GM12878 (cell line): ENCODE results near the gene PARS2. TPM values are rescaled to one million over a fixed set of nuclear protein-coding genes. Genes with fewer than 3 reads are reported as not detected.

Experiments used
- ATAC-seq: fragments of 200-7000 bp; cut with Tn5 transposase; 3 replicates; pipeline ENCODE4 v1.9.1; 2020; ENCODE audit warnings: mild to moderate bottlenecking, moderate library complexity
- BruUV-seq: library from RNA; stranded (reverse); fragments of 400-500 nt; replicated peaks from 2 replicates; lab custom pipeline; 2021; lab: Mats Ljungman, UMichigan
- CTCF ChIA-PET: fragments of 300-600 bp; sonication (Branson Sonifier 250); formaldehyde crosslinking; extraction: SDS; loops from one replicate; lab custom pipeline; 2021; ENCODE audit warnings: inconsistent platforms; lab: Yijun Ruan, JAX
- POLR2A ChIA-PET: fragments of 350-600 bp; formaldehyde crosslinking; extraction: SDS; loops from one replicate; lab custom pipeline; 2021; ENCODE audit warnings: inconsistent platforms; lab: Charles Lee
- RAD21 ChIA-PET: fragments of 300-600 bp; sonication (Branson Sonifier 250); formaldehyde crosslinking; loops from one replicate; lab custom pipeline; 2023; ENCODE audit warnings: antibody characterized with exemption; ENCODE audit not compliant: unreplicated experiment; lab: Charles Lee
- SMC1A ChIA-PET: fragments of 300-600 bp; sonication (Branson Sonifier 250); formaldehyde crosslinking; loops from one replicate; lab custom pipeline; 2023; ENCODE audit not compliant: unreplicated experiment, uncharacterized antibody; lab: Charles Lee
- DNase-seq: peaks from one replicate; pipeline ENCODE4 v3.0.0-alpha.2; 2011; ENCODE audit warnings: low read depth, low spot score
- FAIRE-seq: peaks from 3 replicates; lab custom pipeline; 2011; peaks lifted over from hg19 to GRCh38; lab: Jason Lieb, UNC
- H2AFZ ChIP-seq: 2 replicates; pipeline ENCODE4 v1.6.0; 2011; ENCODE audit warnings: low read depth, low read length, control low read depth; ENCODE audit not compliant: control insufficient read depth
- H3K27ac ChIP-seq: 2 replicates; pipeline ENCODE4 v1.5.1; 2011; ENCODE audit warnings: control low read depth; ENCODE audit not compliant: control insufficient read depth, insufficient read depth
- H3K27me3 ChIP-seq, 2 experiments: replicated peaks in 1 of 2; 2 replicates each; pipeline versions ENCODE4 v1.6.0 to v1.6.1; 2011; ENCODE audit warnings: low read length in 1 of 2; ENCODE audit not compliant: control insufficient read depth in 2 of 2, insufficient read depth in 2 of 2
- H3K36me3 ChIP-seq, 2 experiments: 2 replicates each; pipeline ENCODE4 v1.5.1; 2011; ENCODE audit warnings: low read length in 1 of 2; ENCODE audit not compliant: control insufficient read depth in 2 of 2, insufficient read depth in 2 of 2
- H3K4me1 ChIP-seq: 2 replicates; pipeline ENCODE4 v1.6.1; 2011; ENCODE audit warnings: mild to moderate bottlenecking, low read length, moderate library complexity, mixed read lengths; ENCODE audit not compliant: control insufficient read depth, insufficient read depth
- H3K4me2 ChIP-seq: 2 replicates; pipeline ENCODE4 v1.6.0; 2011; ENCODE audit warnings: control low read depth; ENCODE audit not compliant: control insufficient read depth, insufficient read depth
- H3K4me3 ChIP-seq: fragments of 200-600 bp; sonication (generic); 2 replicates; pipeline ENCODE4 v1.5.1; 2016
- H3K79me2 ChIP-seq: 2 replicates; pipeline ENCODE4 v1.6.0; 2011; ENCODE audit warnings: low read length; ENCODE audit not compliant: control insufficient read depth, insufficient read depth
- H3K9ac ChIP-seq: 2 replicates; pipeline ENCODE4 v1.8.0; 2011; ENCODE audit warnings: low read length, control low read depth, mixed read lengths; ENCODE audit not compliant: control insufficient read depth, insufficient read depth
- H3K9me3 ChIP-seq: replicated peaks from 3 replicates; pipeline ENCODE4 v1.5.1; 2011; ENCODE audit warnings: mild to moderate bottlenecking, low read length; ENCODE audit not compliant: control insufficient read depth, insufficient read depth
- H4K20me1 ChIP-seq: 2 replicates; pipeline ENCODE4 v1.6.0; 2011; ENCODE audit not compliant: control insufficient read depth, insufficient read depth
- ATF7 ChIP-seq: fragments of 450-650 bp; IDR thresholded peaks from 2 replicates; pipeline ENCODE4 v1.6.1; 2016; ENCODE audit warnings: low read depth, mild to moderate bottlenecking
- BCL11A ChIP-seq: IDR thresholded peaks from 2 replicates; pipeline ENCODE4 v1.6.1; 2011; ENCODE audit warnings: low read depth, low read length
- PML ChIP-seq: IDR thresholded peaks from 2 replicates; pipeline ENCODE4 v1.6.1; 2012; ENCODE audit warnings: low read length, inconsistent platforms
- POLR2A ChIP-seq: IDR thresholded peaks from 2 replicates; pipeline ENCODE4 v1.6.1; 2011; ENCODE audit warnings: low read depth, mild to moderate bottlenecking, low read length
- RAD21 ChIP-seq: IDR thresholded peaks from 2 replicates; pipeline ENCODE4 v1.6.1; 2011; ENCODE audit warnings: mild to moderate bottlenecking, low read depth, low read length, moderate library complexity; ENCODE audit not compliant: insufficient read depth
- RUNX3 ChIP-seq: IDR thresholded peaks from 2 replicates; pipeline ENCODE4 v1.6.1; 2012; ENCODE audit warnings: low read length, inconsistent platforms
- WGBS: methylation state at CpG from one replicate; pipeline ENCODE4 v1.1.6; 2016; ENCODE audit warnings: low lambda C conversion rate; ENCODE audit not compliant: insufficient replicate concordance, insufficient coverage; ENCODE audit errors: missing lambda C conversion rate; 5-methylcytosine and 5-hydroxymethylcytosine counted together
- in situ Hi-C: fragments of 300-500 bp; cut with MboI; formaldehyde crosslinking; loops from 9 replicates; pipeline ENCODE4 v1.14.3; 2018; ENCODE audit warnings: mixed read lengths
- intact Hi-C: fragments of 100-400 bp; cut with micrococcal nuclease; formaldehyde crosslinking; loops from one replicate; pipeline ENCODE4 v1.14.2; 2022; ENCODE audit not compliant: unreplicated experiment
- polyA plus RNA-seq, 11 experiments: library from polyadenylated mRNA; depleted of rRNA in 4 of 11; unstranded in 6 of 11; stranded (reverse) in 5 of 11; fragments of >200 nt; fragmentation: Nextera tagmentation in 4 of 11; fragmentation: Illumina TruSeq in 1 of 11; extraction: Ambion mirVana in 4 of 11; extraction: Trizol in 1 of 11; gene quantifications; 1 replicate in 1 of 11; 2 replicates in 10 of 11; pipeline versions ENCODE4 v1.2.1 to v1.2.3, GENCODE V29; 2011 to 2016; ENCODE audit warnings: inconsistent platforms in 2 of 11, missing spikeins in 2 of 11, low read depth in 1 of 11
- total RNA-seq, 4 experiments: library from RNA; depleted of rRNA in 3 of 4; stranded (reverse); fragments of >200 nt in 3 of 4; fragmentation: Illumina TruSeq in 1 of 4; extraction: Trizol in 1 of 4; gene quantifications; 2 replicates each; pipeline versions ENCODE4 v1.2.1 to v1.2.3, GENCODE V29; 2013 to 2021
- TF ChIP-seq, protein P1 (sequence below): IDR thresholded peaks from 2 replicates; pipeline ENCODE4 v1.6.1; 2011; ENCODE audit warnings: mild to moderate bottlenecking, low read depth, low read length, moderate library complexity; ENCODE audit not compliant: insufficient replicate concordance

PARS2 gene
- total and polyA plus RNA-seq, 10 of the 15 experiments (the other 5 are each of a cell fraction or from before 2014, with no cell fraction given): 3.7 to 12.2 (median 5.9) TPM

DNA sequence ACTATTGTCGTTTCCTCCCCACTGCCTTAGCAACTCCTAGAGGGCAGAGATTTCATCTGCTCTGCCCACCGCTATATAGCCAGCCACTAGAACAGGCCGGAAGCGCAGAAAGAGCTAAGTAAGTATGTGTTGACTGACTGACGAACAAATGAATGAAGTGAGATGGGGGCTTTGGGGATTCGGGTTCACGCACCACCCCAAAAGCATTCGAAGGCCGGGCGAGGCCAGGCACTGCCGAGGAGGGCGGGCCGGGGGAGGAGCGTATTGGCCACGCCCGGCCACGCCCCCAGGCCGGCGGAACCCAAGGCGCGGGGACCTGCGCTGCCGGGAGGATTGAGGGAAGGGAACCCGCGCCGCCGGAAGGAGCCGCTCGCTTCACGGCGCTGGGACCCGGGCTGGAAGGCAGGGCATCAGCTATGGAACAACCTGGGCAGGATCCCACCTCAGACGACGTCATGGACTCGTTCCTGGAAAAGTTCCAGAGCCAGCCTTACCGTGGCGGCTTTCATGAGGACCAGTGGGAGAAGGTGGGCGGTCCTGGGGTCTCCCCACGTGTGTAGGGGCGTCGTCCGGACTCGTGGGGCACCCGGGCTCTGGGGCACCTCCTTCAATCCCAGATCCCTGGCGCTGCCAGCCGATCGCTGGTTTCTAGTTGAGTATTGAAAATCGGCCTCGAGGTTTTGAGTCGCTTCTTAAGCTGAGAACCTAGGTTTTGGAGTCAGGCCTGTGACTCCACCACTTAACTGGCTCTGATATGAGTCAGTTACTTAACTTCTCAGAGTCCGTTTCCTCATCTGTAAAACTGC lies 48.6 kb downstream of the PARS2 start, which contains the start of gene TTC4 (continued):
- no peak for TF ChIP-seq ATF7

DNA sequence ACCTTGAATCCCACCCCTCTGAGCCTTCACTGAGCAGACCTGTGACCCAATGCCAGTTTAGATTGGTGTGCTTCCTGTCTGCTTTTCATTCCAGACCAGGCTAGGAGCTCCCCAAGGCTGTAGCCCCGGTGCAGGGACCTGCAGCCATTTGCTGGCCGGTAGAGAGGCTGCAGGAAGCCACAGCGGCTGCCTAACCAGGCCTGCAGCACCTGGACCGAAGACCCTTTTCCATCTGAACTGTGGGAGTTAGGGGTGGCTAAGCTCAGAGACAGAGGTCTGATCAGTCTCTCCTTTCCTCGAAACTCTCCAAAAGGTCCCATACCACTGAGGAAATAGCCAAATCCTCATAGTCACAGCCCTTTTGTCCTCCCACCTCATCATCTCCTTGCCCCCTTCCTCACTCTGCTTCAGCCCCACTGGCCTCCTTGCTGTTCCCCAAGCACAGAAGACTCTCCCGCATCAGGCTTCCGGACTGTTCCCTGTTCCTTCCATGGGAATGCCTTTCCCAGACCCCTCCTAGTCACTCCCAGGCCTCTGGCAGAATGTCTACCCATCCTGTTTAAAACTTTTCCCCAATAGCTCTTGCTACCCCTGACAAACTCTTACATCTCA lies 49.3 kb downstream of the PARS2 start:
- peak overlapping the region; percentile 89 for H3K4me2 ChIP-seq
- no peak overlapping the region for H3K9ac ChIP-seq
- H4K20me1 ChIP-seq: no peaks in the 10 kb centered on the region
- no peaks in the 10 kb centered on the region; a peak in 1 of 4 replicates for H3K27me3 ChIP-seq
- ChIA-PET RAD21 (interaction anchor here (1.3 to 2.5 kb wide), 2 partner anchors 86 to 95 kb away, joined by 4 to 12 read pairs; partner anchors contain the start of gene TTC22), POLR2A (interaction anchor here (0.6 to 0.8 kb wide), 2 partner anchors 9 to 87 kb away, joined by 3 read pairs; partner anchors contain the start of gene TTC22), SMC1A (interaction anchor here (2.3 kb wide), 1 partner anchor 51 kb away, joined by 7 read pairs; no protein-coding TSS in a partner anchor), CTCF (interaction anchor here (0.7 to 1.3 kb wide), 3 partner anchors 86 to 97 kb away, joined by 3 to 4 read pairs (median 4); no protein-coding TSS in a partner anchor)
- H3K4me1 ChIP-seq: peaks cover 3% of the 10 kb centered on the region; the same call in 1 of the 2 replicates
- DNase-seq (no peak), ATAC-seq (no peak), FAIRE-seq (no peak)
- no peaks in the 10 kb centered on the region for H3K9me3 ChIP-seq
- H2AFZ ChIP-seq: peak overlapping the region; percentile 100
- H3K79me2 ChIP-seq: peaks cover 18% of the 10 kb centered on the region
- no peak overlapping the region for H3K27ac ChIP-seq
- in situ Hi-C loops (no loop called here), intact Hi-C loops (loop anchor here (2.0 to 5.0 kb wide), 2 partner anchors 50 to 82 kb away; partner anchors contain the start of gene PARS2)
- no TSS peak for BruUV-seq
- no peak for TF ChIP-seq PML
- no peak for TF ChIP-seq RAD21
- TF ChIP-seq POLR2A: no peak
- TF ChIP-seq BCL11A: no peak
- no peak for TF ChIP-seq RUNX3
- TF ChIP-seq, protein P1, sequence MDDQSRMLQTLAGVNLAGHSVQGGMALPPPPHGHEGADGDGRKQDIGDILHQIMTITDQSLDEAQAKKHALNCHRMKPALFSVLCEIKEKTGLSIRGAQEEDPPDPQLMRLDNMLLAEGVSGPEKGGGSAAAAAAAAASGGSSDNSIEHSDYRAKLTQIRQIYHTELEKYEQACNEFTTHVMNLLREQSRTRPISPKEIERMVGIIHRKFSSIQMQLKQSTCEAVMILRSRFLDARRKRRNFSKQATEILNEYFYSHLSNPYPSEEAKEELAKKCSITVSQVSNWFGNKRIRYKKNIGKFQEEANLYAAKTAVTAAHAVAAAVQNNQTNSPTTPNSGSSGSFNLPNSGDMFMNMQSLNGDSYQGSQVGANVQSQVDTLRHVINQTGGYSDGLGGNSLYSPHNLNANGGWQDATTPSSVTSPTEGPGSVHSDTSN: no peak
- H3K36me3 ChIP-seq: peaks cover 0 to 5% of the 10 kb centered on the region in 2 experiments; a peak in 1 of 4 replicates
- peak overlapping the region; percentile 77; the same call in 1 of the 2 replicates for H3K4me3 ChIP-seq
- 98% methylated on average over 7 of the region's 7 CpGs for WGBS
